HG03025 (cell line): ENCODE data around the gene RNF26.

Experiments used
- ATAC-seq: cut with Tn5 transposase; IDR thresholded peaks from one replicate; pipeline ENCODE4 v1.9.1; 2021; ENCODE audit warnings: mild to moderate bottlenecking, moderate library complexity; ENCODE audit not compliant: unreplicated experiment, low FRiP score

Gene RNF26

DNA sequence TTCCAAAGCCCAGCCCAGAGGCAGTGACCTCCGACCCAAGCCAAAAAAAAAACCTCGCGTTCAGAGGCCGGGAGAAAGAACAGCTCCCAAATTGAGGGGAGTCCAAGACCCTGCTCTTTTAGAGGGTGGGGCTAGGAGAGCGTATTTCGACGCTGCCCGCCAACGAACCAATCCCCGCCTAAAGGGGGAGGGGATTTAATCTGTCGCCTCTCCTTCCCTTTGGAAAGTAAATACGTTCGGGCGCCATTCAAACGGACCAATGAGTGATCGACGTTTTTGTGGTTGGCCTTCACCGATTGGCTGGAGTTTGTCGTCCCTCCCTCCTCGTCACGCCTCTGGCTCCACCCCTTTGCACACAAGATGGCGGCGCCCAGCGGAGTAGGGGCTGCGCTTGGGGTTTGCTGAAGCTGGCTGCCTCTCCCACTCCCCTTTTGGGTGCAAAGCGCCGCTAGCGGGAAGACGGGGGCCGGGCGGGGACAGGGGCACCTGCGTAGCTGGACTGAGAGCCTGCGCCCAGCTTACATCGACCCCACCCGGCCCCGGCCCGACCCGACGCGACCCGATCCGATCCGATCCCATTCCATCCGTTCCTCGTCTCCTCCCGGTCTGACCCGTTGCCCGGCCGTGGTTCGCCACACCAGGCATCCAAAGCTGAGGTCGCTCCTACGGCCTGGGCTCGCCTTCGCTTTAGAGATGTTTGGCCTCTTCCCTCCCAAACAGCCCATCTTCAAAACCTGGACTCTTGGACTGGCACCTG is at the start of gene RNF26:
Gene RNF26 (plus strand): TSS at position 354 of the 757 bp plus-strand sequence. CDS start 596 bp downstream, outside the sequence.
- peak; percentile 92 for ATAC-seq

DNA sequence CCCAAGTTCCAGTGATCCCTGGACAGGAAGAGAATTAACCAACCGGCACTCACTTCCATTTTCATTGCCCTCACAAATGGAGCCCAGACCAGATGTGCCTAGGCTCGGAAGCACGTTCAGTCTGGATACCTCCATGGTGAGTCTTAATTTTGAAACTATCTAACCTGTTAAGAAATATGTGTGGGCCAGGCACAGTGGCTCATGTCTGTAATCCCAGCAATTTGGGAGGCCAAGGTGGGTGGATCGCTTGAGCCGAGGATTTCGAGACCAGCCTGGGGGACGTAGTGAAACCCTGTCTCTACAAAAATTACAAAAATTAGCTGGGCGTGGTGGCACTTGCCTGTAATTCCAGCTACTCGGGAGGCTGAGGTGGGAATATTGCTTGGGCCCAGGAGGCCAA is 48.9 kb upstream of the RNF26 start:
- no peak for ATAC-seq

DNA sequence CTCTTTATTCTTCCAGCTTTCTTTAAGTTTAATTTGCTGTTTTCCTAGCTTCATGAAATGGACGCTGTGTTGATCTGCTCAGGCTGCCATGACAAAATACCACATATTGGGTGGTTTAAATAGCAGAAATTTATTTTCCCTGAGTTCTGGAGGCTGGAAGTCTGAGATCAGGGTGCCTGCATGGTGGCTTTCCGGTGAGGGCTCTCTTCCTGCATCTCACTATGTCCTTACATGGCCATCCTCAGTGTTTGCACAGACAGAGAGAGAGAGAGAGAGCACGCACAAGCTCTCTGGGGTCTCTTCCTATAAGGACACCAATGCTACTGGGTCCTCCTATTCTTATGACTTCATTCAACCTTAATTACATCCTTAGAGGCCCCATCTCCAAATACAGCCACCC is 46.1 kb upstream of the RNF26 start:
- ATAC-seq = no peak

DNA sequence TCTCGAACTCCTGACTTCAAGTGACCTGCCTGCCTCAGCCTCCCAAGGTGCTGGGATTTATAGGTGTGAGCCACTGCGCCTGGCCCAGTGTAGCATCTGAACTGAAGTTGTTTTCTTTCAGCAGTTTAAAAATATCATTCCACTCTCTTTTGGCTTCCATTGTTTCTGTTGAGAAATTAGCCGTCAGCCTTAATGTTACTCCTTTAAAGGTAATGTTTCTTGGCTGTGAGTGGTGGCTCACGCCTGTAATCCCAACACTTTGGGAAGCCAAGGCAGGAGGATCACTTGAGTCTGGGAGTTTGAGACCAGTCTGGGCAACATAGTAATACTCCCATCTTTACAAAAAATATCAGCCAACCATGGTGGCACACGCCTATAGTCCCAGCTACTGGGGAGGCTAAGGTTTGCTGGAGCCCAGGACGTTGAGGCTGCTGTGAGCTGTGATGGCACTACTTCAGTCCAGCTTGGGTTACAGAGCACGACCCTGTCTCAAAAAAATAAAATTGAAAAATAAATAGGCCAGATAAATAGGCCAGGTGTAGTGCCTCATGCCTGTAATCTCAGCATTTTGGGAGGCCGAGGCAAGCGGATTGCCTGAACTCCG is 43.3 kb upstream of the RNF26 start:
- no peak for ATAC-seq

DNA sequence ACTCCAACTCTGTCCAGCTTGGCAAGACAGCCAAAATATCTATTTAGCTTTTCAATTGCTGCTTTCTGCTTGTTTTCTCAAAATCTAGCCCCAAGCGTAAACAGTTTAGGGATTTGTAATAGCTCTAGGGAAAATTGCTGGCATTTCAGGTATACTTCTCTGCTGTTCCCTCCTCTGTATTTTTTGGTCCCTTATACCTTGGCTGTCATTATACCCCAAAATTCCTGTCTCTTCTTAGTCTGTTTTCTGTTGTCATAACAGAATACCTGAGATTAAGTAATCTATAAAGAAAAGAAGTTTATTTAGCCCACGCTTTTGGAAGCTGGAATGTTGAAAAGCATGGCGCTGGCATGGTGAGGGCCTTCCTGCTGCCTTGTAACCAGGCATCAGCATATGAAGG is 40.9 kb upstream of the RNF26 start:
- ATAC-seq = no peak

DNA sequence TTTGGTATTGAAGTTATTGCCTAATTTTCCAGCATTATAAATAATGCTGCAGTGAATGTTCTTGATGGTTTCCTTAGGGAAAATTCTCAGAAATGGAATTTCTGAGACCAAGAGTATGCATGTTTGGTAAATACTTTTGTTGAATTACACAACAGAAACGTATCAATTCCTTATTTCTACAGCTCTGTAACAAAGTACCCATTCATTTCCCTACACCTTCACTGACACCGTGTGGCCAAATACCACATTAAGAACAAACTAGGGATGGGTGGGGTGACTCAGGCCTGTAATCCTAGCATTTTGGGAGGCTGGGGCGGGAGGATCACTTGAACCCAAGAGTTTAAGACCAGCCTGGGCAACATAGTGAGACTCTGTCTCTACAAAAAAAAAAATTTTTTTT is 39.1 kb upstream of the RNF26 start:
- no peak for ATAC-seq

DNA sequence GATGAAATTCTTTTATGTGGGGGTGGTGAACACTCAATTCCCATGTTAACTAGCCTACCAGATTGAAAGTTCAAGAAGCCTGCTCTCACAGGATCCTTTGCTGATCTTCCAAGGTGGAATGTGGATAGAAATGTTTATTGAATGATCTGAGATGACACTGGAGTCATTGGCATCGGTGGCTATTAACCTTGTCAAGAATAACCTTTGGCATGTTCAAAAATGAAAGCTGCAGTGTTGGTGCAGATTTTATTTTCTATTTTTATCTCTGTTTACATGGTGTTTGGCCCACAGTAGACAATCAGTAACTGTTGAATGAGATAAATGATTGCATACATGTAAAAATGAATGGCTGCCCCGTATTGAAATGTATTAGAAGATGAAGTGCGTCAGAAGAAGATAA is 36.4 kb upstream of the RNF26 start:
- ATAC-seq = no peak

DNA sequence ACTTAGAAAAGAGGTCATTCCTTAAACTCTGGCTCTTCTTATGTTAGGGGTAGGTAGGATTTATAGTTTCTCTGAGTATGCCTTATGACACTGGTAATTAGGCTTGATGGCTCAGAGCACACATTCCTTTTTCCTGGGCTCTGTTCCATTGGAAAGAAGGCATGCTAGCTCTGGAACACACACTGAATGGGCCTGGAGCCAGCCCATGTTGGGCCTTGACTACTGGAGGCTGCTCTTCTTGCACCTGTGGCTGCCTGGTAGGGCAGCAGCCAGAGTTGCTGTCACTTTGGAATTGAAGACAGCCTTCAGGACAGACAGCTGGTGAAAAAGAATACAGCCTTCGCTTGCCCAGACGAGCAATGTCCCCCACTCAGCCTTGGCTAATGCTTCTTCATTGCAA is 35.6 kb upstream of the RNF26 start:
- no peak for ATAC-seq

DNA sequence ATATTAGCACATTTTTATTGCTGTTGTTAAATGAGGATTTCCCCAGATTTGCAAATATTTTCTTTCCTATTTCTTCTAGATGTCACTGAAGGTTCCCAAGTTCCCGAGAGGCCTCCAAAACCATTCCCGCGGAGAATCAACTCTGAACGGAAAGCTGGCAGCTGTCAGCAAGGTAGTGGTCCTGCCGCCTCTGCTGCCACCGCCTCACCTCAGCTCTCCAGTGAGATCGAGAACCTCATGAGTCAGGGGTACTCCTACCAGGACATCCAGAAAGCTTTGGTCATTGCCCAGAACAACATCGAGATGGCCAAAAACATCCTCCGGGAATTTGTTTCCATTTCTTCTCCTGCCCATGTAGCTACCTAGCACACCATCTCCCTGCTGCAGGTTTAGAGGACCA is 34.9 kb upstream of the RNF26 start:
- ATAC-seq = no peak

DNA sequence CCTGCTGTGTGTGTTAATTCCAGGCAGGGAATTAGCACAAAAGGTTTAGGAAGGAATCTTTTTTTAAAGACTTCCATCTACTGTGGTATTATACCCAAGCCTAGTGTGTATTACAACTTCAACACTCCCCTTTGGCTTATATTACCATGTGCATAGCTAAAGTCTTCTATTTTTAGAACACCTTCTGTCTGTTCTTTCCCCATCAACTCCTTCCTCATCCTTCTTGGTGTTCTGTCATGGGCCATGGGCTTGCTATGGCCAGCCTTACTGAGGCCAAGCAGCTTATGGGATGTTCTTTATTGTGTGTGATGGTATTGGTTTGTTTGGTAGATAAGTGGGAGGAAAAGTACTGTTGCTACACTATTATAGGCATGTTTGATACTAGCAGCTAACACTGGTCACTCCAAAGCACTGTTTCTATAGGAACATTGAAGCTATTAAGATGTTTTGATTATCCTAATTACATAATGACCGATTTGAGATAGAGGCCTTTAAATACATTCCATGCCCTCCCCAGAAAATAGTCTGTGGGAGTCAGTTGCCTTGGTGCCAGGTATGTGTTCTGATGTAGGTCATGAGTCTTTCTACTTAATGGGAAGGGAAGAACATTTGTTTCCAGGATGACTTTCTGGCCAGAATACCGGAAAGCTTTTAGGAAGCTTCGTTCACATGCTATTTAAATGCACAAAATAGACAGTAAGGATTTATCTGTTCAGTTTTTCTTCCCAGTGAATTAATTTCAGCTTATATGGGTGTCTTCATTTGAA is 33.9 kb upstream of the RNF26 start:
- ATAC-seq = no peak

DNA sequence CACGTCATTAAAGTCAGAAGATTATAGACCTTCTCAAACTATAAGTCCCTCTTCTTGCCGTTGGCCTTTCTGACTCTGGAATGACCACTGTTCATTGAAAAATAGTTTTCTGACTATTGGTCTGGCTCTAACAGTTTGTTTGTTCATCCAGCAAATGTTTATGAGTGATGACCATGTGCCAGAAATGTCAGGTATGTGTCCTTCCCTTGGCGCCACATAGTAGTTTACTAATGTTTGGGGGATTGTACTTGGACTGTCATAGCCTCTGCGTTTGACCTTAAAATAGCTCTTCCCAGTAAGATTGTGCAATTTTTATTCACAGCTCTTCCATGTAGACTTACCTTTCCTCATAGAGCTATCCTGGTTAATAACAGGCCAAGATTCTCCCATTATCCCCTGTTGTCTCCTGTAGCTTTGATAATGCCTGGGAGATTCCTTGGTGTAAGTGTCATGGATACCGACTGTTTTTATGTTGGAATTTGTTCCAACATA is 31.1 kb upstream of the RNF26 start:
- ATAC-seq = no peak

DNA sequence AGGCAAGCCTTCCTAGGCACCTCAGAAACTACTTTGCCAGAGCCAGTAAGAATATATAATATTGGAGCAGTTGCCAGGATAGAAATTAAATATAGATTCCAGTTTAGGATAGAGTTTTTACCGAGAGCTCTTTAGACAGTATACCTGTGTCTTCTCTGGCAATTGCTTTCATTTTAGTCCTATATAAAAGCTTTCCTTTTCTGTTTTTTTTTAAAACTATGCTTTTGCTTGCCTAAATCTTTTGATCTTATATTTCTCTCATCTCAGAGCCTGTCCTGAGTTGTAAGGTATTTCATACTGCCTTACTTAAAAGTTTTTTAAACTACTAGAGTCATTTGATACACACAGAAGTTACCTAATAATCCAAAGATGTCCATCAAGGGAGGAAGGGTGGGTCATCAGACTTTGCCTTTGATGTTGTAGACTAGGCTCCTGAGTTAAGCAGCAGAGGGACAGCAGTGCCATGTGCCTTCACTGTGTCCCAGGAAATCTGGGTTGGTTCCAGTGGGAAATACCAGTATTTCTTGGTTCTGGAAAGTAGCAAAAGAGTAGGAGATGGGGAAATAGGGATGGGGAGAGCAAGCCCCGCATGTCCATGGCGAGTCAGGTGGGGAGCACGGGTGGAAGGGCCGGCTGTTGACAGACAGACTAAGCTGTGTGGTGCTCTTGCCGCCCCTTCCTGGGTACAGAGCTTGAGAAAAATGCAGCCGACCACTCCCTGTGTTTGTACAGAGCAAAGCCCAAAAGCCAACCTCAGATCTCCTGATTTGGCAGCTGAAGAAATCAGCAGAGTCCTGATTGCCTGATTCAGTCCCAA is 28.6 kb upstream of the RNF26 start:
- no peak for ATAC-seq

DNA sequence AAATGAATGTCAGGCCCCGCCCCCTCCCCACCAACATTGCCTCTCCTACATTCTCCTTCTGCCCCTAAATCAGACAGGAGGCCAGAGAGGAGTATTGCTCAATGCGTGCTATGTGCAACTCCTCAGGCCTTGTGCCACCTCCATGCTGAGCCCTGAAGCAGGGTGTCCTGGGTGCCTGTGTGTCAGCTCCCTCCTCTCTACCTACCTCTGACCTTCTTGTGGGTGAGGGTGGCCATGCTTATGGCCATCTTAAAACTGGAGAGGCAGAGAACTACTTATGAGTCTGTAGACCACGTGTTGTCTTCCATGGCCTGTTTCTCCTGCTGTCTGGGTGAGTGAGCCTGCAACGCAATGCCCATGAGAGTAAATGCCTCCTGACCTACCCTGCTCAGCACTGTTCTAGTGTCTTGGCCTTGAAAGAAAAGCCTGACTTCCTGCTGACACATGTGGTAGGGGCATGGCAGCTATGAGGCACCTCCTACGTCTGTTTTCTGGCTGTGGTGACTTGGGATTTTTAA is 27.9 kb upstream of the RNF26 start:
- no peak for ATAC-seq

DNA sequence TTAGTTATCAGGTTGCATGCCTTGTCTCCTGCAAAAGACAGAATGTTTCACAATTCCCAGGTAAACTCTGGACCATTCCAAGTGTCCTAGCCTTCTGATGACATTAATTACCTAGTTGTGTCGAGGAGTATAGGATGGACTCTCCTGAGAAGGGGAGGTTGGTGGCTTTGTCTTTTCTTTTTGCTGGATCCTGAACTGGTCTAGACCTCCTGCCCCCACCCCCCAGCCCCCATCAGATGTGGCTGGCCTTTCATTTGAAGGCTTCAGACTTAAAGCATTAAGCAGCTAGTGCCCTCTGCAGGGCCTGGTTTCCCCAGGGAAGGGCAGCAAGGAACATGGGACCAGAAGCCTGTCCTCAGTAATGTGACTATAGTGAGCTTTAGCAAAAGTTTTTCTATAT is 27.1 kb upstream of the RNF26 start:
- ATAC-seq = no peak

DNA sequence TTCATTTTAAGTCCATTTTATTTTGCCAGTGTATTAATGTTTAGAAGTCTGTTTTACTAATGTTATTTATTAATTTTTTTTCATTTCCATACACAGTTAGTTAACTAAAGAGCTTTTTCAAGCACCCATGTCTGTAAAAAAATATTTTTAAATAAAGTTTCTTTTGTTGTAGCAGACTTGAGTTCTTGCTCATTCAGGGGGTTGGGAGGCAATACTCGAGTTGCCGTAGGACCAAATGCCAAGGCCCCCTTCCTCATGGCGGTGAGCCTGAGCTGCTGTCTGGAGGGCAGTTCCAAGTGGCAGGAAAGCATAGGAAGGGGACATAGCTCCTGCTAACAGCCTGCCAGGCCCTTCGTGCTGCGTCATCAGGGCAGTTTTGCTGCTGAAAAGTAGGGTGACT is 26.4 kb upstream of the RNF26 start:
- no peak for ATAC-seq

DNA sequence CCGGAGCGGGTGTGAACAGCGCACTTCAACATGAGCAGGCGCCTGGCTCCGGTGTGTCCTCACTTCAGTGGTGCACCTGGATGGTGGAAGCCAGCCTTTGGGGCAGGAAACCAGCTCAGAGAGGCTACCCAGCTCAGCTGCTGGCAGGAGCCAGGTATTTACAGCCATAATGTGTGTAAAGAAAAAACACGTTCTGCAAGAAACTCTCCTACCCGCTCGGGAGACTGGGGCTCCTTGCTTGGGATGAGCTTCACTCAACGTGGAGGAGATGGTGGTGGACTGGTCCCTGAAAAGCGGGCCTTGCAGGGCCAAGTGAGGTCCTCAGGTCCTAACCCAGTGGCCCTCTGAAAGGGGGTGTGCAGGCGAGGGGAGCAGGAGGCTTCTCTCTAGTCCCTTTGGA is 24.9 kb upstream of the RNF26 start:
- ATAC-seq = no peak

DNA sequence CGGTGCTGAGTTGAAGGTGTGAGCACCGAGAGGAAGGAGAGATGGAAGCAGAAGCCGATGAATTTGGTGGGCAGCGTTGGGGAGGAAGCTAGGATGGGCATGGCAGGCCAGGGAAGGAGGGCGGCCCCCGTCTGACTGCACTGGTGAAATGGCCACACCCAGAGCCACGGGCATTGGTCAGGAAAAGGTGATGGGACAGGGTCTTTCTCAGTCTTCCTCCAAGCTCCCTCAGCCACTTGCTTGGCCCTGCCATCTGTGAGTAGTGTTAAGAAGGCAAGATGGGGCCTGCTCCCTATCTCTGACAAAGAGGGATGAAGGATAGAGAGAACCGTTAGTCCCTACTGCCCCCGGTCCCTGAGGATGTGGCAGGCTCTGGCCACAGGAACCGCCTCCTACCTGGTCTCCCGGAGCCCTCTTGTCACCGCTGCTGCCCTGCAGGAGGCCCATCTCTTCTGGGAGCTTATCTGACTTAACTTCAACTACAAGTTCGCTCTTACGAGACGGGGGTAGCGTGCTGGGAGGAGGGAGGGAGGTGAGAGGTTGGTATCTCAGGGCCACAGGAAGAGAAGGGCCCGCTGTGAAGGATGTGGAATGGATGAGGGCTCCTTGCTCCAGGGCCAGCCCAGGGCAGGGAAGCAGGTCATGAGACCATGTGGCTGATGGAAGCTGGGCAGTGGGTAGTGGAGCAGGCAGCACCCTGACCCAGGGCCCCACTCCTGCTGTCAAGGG is 24.2 kb upstream of the RNF26 start:
- ATAC-seq = no peak

DNA sequence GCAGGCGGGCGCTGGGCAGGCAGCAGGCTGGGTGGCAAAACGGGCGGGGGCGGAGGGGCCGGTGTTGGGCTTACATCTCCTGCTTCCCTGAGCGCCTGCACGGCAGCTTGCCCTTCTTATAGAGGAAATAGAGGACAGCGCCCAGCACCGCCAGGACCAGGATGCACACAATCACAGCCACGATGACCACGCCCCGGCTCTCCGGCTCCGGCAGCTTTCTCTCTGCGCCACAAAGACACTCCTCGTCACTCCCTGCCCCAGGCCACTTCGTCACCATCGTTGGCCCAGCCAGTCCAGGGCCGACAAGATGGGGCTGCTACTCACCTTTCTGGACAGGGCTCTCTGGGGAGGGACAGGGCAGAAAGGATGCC is 23.7 kb upstream of the RNF26 start:
- no peak for ATAC-seq

DNA sequence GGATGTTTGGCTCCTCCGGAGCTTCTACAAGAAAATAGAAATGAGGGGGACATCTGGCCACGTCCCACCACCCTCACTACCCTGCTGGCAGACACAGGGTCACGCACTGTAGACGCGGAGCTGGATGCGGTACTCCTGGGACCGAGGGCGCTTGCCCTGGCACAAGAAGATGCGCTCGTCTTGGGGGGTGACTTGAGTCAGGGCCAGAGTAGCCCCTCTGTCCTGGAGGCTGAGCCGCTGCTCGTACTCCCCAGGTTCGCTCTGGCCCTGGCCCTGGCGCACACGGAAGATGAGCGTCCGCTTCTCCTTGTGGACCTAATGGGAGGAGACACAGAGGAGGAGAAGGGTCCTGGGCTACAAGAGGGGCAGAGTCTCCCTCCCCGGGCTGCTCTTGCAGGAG is 19.6 kb upstream of the RNF26 start:
- no peak for ATAC-seq
